HG02973 (cell line): ENCODE results near the gene PLP1.
"Not testable (repeated sequence)": the region's sequence is repeated elsewhere in the genome, so short reads cannot be mapped to it uniquely, and the experiment has no call there.

Experiments
- ATAC-seq: cut with Tn5 transposase; IDR thresholded peaks from one replicate; pipeline ENCODE4 v1.9.1; 2021; ENCODE audit warnings: moderate library complexity; ENCODE audit not compliant: unreplicated experiment

PLP1 gene

GRCh38 chrX:103776546-103776945, at the start of gene PLP1:
Gene PLP1, plus strand, starts transcription at chrX:103776840. Its CDS starts 156 bp downstream, at chrX:103776996.
- ATAC-seq, result no peak

GRCh38 chrX:103727115-103727514, 49.5 kb upstream of the PLP1 start:
- ATAC-seq, result no peak

DNA sequence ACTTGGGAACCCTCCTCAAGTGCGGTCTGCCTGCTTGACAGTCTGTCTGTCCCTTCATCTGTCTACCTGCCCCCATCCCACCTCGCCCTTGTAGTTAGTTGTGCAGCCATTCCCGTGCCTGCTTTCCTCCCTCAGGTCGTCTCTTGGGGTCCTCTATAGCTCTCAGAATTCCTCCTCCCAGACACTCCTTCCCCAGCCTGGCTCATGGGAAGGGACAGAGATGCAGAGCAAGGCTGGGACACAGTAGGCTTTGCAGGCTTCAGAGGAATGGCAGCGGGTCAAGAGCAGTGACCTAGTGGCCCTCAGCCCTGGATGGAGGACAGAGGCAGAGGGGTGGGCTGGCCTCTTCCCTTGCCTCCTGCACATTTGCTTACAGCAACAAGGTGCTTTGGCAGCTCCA, 47.6 kb upstream of the PLP1 start:
- no peak for ATAC-seq

DNA sequence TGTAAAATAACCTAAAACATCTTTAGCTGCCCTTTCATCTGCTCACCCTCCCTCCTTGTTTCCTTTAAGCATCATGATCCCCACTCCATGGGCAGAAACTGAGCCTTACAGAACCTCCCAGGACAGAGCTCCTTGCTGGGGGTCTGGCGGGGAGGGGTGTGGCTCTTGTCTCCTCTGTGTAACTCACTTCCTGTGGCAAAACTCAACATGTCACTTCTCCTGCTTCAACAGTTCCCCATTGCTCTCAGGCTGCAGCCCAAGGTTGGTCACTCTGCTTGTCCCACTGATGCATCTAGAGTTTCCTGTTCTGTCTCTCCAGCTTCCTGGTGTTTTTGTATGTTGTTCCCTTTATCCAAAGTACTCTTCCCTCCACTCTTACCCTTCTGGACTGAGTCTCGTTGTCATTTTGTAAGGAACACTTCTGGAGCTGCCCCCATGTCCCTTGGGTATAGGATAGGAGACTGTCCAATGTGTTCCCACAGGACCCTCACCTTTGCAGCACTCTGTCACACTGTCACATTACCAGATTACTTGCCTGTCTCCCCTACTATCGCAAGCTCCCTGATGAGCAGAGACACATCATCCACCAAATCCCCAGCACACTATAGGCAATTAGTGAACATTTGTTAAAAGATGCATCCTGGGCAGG, 46.4 kb upstream of the PLP1 start:
- ATAC-seq, result no peak

DNA sequence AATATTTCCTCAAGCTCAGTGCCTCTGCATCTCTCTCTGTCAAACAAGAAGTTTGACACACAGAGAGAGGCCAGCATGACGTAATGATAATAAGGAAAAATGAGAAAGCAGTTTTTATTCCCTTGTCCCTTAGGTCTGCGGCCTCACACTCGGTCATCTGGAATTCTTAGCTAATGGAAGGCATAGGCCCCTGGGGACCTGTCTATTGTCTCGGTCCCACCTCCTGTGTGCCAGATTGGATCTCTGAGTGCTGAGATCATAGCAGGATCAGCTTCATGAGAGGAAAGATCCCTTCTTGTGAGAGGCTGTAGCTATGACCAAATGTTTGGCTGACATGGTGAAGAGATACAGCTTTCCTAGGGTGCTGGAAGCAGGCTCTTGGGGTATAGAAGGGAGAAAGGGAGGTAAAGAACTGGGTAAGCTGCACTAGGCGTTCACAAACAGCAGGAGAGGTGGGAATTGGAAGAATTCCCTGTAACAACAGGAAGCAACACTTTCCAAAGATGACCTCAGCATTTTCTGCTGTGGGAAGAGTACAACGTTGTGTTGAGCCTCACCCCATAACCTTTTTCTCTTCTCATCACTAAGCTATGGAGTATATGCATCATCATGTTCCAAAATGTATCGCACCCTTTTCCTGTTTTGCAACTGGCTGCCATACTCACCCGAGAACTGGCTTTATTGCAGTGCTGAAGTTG, 45.7 kb upstream of the PLP1 start:
- no peak for ATAC-seq

GRCh38 chrX:103733017-103733416, 43.6 kb upstream of the PLP1 start:
- ATAC-seq, result no peak

DNA sequence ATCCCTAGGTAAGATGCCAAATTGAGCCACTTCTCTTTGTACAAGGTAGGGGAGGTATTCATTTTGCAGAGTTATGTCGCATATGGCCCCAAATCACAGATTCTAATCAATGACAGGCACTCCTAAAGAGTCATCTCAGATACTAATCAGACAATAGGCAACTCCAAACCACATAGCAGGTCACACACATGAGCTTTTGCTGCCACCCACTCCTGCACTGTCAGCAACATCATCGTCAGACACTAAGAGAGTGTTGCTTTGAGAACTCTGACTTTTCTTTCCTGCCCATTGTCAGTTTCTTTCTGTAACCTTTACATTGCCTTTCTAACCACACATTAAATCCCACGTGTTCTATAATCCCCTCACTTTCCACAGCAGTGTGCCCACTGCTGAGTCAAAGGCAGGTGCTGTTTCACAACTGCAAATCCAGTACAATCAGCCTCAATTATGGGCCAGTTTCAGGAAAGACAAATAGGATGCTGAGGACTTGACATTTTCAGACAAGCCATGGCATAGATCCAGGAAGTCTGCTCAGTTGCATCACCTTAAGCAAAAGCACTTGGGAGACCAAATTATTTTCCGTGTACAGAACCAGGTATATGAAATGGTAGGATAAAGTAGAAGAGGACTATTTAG, 42.4 kb upstream of the PLP1 start:
- no peak for ATAC-seq

GRCh38 chrX:103737696-103738095, 38.9 kb upstream of the PLP1 start:
- ATAC-seq, result no peak

DNA sequence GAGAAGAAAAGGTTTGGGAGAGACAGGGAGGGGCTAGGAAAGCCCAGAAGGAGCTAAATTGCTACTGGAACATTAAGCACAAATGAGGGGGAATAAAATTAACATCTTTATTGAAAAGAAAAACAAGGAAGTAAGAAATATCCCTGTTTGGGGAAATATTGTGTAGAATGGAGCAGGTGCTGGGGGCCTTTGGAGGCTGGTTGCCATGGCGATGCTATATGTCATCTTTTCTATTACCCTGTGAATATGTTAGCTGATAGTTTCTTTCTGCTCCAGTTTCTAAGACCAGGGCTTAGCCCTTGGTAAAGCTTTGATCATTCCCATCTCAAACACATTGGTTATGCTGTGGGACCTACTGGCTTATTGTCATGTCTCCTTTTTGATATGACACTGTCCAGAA, 37.2 kb upstream of the PLP1 start:
- ATAC-seq, result no peak

DNA sequence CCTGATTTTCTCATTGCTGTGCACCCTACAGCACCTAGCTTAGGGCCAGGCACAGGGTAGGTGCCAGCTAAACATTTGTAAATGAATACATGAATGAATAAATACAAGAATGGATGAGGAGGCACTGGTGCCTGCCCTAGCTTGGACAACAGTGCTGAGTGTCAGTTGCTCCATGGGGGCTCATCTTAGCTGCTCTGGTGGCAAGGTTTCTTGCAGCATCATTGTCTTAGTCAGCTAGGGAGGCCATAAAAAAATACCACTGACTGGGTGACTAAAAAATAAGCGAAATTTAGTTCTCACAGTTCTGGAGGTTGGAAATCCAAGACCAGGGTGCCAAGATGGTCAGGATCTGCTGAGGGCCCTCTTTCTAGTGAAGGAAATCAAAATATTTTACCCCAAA, 34.8 kb upstream of the PLP1 start:
- no peak for ATAC-seq

DNA sequence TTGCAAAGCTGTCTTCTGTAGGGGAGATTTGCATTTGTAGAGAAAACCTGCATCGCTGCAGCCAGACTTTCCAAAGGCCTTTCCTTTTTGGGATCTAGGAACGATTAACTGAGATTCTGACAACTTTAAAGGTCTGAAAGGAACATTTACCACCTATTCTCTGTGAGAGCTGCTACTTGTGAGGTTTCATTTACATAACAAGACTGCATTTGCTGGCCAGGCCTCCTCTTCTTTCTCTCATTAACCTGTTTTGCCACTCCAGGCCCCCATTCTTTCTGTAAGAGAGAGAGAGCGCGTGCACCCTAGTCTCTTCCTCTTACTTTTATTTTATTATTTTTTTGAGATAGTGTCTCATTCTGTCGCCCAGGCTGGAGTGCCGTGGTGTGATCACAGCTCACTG, 34.3 kb upstream of the PLP1 start:
- ATAC-seq, result no peak

DNA sequence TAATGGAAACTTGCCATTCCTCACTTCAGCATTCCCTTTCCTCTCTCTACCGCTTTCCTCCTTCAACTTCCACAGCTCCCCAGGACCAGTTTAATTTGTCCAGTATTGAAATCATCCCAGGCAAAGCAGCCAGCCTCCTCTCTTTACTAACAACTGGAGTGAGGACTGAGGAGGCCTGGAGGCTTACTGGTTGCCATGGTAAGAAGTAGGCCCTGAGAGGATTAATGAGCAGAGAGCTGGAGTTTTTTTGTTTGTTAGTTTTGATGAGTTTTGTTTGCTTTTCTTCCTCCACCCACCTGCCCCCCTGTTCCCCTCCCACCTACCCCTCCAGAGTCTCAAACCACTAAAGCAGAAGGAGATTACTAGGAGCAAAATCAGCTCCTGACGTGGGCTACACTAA, 29.5 kb upstream of the PLP1 start:
- no peak for ATAC-seq

- ATAC-seq, result no peak
Observed at GRCh38 chrX:103754401-103754800, 22.2 kb upstream of the PLP1 start.

DNA sequence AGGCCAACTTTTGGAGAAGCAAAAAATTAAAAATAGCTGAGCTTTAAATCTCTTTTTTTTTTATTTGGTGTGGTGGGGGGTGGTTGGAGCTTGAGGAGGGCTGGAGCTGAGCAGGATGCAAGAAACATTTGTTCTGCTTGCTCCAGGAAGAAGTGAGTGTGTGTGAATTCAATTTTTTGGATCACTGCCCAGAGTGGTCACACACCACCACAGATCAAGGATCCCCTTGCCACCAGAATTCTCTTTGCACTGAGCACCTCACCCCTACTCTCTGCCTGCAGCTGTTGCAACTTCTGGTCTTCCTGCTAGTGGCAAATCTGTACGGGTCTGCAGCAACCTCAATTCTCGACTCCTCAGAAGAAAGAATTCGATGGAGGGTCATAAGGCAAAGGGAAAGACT, 19.9 kb upstream of the PLP1 start:
- no peak for ATAC-seq

- ATAC-seq, result no peak
Observed at GRCh38 chrX:103758555-103758954, 18.1 kb upstream of the PLP1 start.

- not testable (repeated sequence) for ATAC-seq
Observed at GRCh38 chrX:103763541-103763940, 13.1 kb upstream of the PLP1 start.

DNA sequence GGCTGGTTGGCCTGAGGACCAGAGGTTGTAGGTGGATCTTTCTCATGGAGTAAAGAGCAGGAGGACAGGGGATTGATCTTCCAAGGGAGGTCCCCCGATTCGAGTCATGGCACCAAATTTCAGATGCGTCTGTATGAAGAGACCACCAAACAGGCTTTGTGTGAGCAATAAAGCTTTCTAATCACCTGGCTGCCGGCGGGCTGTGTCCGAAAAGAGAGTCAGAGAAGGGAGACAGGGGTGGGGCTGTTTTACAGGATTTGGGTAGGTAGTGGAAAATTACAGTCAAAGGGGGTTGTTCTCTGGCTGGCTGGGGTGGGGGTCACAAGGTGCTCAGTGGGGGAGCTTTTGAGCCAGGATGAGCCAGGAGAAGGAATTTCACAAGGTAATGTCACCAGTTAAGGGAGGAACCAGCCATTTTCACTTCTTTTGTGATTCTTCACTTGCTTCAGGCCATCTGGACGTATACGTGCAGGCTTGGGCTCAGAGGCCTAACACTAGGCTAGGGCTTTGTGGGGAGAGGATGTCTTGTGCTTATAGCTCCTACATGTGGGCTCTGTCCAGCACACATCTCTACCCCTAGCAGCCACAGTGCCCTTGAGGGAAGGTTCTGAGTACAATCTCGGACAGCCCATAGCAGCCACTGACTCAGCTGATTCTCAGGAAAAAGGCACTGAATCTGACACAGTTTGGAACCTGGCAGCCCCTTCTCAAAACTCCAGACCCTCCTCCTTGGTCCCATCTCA, 9.7 kb upstream of the PLP1 start:
- ATAC-seq, result not testable (repeated sequence)

- ATAC-seq, result no peak
Observed at GRCh38 chrX:103773445-103773844, 3.2 kb upstream of the PLP1 start.

DNA sequence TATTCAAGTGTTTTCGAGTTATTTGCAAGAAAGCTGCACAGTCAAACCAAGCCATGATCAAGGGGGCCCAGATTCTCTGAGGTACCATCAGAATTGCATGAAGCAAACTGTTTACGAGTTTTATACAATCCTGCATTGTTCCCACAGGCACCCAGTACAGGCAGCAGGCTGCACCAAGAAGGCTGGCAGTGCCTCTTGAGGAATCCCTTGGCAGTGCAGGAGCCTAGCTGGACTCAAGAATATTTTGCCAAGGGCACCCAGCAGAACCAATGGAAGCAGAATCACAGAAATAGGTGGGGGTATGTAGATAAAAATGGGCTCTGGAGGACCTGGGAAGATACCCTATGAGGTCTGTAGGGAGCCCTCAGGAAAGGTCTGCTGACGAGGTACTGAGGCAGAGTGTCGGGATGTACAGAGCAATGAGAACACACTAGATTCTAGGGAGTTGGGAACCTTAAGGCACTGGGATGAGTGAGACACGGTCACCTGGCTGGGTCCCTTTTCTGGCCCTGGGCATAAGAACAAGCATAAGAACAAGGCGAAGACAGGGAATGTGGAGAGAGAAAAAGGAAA, 2.5 kb upstream of the PLP1 start:
- ATAC-seq, result no peak

GRCh38 chrX:103779141-103779789, 2.6 kb downstream of the PLP1 start:
- no peak for ATAC-seq
